K562 (cell line): Measurements from ENCODE around the gene CLTC. TPM values are rescaled to one million over a fixed set of nuclear protein-coding genes. Genes with fewer than 3 reads are reported as not detected.

Experiments used
- ATAC-seq: fragments of 200-7000 bp; cut with Tn5 transposase; 3 replicates; pipeline ENCODE4 v1.9.1; 2020; ENCODE audit warnings: moderate library complexity
- BruUV-seq: library from RNA; stranded (reverse); fragments of 400-500 nt; replicated peaks from 2 replicates; lab custom pipeline; 2021; lab: Mats Ljungman, UMichigan
- CTCF ChIA-PET: fragments of 300-600 bp; formaldehyde crosslinking; extraction: SDS; loops from one replicate; lab custom pipeline; 2021; ENCODE audit warnings: low intra/inter-chr PET ratio; lab: Yijun Ruan, JAX
- POLR2A ChIA-PET: fragments of 300-600, 350-650 bp; sonication (Branson Sonifier 250); formaldehyde crosslinking; extraction: SDS; loops from one replicate; lab custom pipeline; 2021; ENCODE audit warnings: antibody characterized with exemption, inconsistent platforms; lab: Yijun Ruan, JAX
- DNase-seq, 4 experiments: peaks; one replicate each; pipeline versions ENCODE4 v3.0.0 to v3.0.0-alpha.2; 2011 to 2018; ENCODE audit warnings: low spot score in 3 of 4, mixed read lengths in 3 of 4; ENCODE audit errors: extremely low read depth in 1 of 4
- FAIRE-seq: peaks from 2 replicates; lab custom pipeline; 2011; peaks lifted over from hg19 to GRCh38; lab: Jason Lieb, UNC
- H2AFZ ChIP-seq: 2 replicates; pipeline ENCODE4 v1.6.0; 2011; ENCODE audit warnings: low read depth, low read length, control low read depth, inconsistent platforms
- H3K27ac ChIP-seq: fragments of 200-600 bp; 3 replicates; pipeline ENCODE4 v1.8.0; 2011; ENCODE audit warnings: low read depth, mild to moderate bottlenecking, control low read depth, inconsistent platforms, low read length, moderate library complexity, mixed read lengths; ENCODE audit errors: extremely low read depth
- H3K27me3 ChIP-seq, 2 experiments: fragments of 300-600 bp in 1 of 2; 2 replicates in 1 of 2; 3 replicates in 1 of 2; pipeline versions ENCODE4 v1.6.0 to v1.8.0; 2011; ENCODE audit warnings: inconsistent platforms in 2 of 2, low read length in 2 of 2, mild to moderate bottlenecking in 1 of 2, mixed read lengths in 1 of 2, moderate library complexity in 1 of 2; ENCODE audit not compliant: control insufficient read depth in 2 of 2, insufficient read depth in 2 of 2
- H3K36me3 ChIP-seq: fragments of 300-600 bp; 3 replicates; pipeline ENCODE4 v1.8.0; 2011; ENCODE audit warnings: mild to moderate bottlenecking, low read length, inconsistent platforms; ENCODE audit not compliant: control insufficient read depth, insufficient read depth
- H3K4me1 ChIP-seq, 2 experiments: fragments of 200-600 bp in 1 of 2; replicated peaks in 1 of 2; 2 replicates in 1 of 2; 3 replicates in 1 of 2; pipeline versions ENCODE4 v1.5.1 to v1.8.0; 2011; ENCODE audit warnings: inconsistent platforms in 2 of 2, low read length in 2 of 2, mild to moderate bottlenecking in 1 of 2, mixed read lengths in 1 of 2, moderate library complexity in 1 of 2; ENCODE audit not compliant: control insufficient read depth in 2 of 2, insufficient read depth in 2 of 2
- H3K4me2 ChIP-seq: 2 replicates; pipeline ENCODE4 v1.6.1; 2011; ENCODE audit warnings: low read length, control low read depth, inconsistent platforms, mixed read lengths; ENCODE audit not compliant: insufficient read depth
- H3K4me3 ChIP-seq: fragments of 200-600 bp; sonication (generic), shearing (Covaris generic); 2 replicates; pipeline ENCODE4 v1.5.1; 2016; ENCODE audit warnings: control low read depth, inconsistent platforms
- H3K79me2 ChIP-seq: fragments of 200-600 bp; 3 replicates; pipeline ENCODE4 v1.8.0; 2011; ENCODE audit warnings: low read length, inconsistent platforms; ENCODE audit not compliant: control insufficient read depth, insufficient read depth
- H3K9ac ChIP-seq, 2 experiments: 2 replicates each; pipeline versions ENCODE4 v1.6.0 to v1.6.1; 2011; ENCODE audit warnings: low read depth in 2 of 2, low read length in 2 of 2, control low read depth in 1 of 2, inconsistent platforms in 1 of 2, mild to moderate bottlenecking in 1 of 2, mixed read lengths in 1 of 2; ENCODE audit not compliant: insufficient read depth in 1 of 2
- H3K9me1 ChIP-seq: one replicate; pipeline ENCODE4 v1.6.0; 2011; ENCODE audit warnings: inconsistent platforms, mild to moderate bottlenecking, low read length, moderate library complexity; ENCODE audit not compliant: control insufficient read depth, insufficient read depth
- H3K9me3 ChIP-seq: replicated peaks from 2 replicates; pipeline ENCODE4 v1.5.1; 2011; ENCODE audit warnings: low read depth, low read length, inconsistent platforms; ENCODE audit not compliant: control insufficient read depth, insufficient read depth
- H4K20me1 ChIP-seq: replicated peaks from 2 replicates; pipeline ENCODE4 v1.6.1; 2011; ENCODE audit warnings: low read length, inconsistent platforms, mixed read lengths; ENCODE audit not compliant: control insufficient read depth, insufficient read depth
- BCOR ChIP-seq: fragments of 450-650 bp; IDR thresholded peaks from 2 replicates; pipeline ENCODE4 v1.6.1; 2016
- GATAD2A ChIP-seq: fragments of 450-650 bp; IDR thresholded peaks from 2 replicates; pipeline ENCODE4 v1.6.1; 2017
- HNRNPL ChIP-seq: fragments of 200-400 bp; formaldehyde crosslinking; IDR thresholded peaks from 2 replicates; pipeline ENCODE4 v1.6.1; 2017; ENCODE audit warnings: low read depth, mild to moderate bottlenecking, low read length
- NEUROD1 ChIP-seq: fragments of 150-350 bp; IDR thresholded peaks from 2 replicates; pipeline ENCODE4 v1.6.1; 2014; ENCODE audit warnings: borderline replicate concordance, low read length, low read depth; ENCODE audit not compliant: partially characterized antibody
- NFE2L1 ChIP-seq: fragments of 450-650 bp; IDR thresholded peaks from 2 replicates; pipeline ENCODE4 v1.6.1; 2016; ENCODE audit warnings: missing genetic modification characterization, low read depth, mild to moderate bottlenecking, missing compliant biosample characterization, moderate library complexity, borderline replicate concordance
- PHF21A ChIP-seq: fragments of 450-650 bp; IDR thresholded peaks from 2 replicates; pipeline ENCODE4 v1.6.1; 2017; ENCODE audit warnings: low read depth, borderline replicate concordance
- SOX6 ChIP-seq: fragments of 450-650 bp; IDR thresholded peaks from 2 replicates; pipeline ENCODE4 v1.6.1; 2014; ENCODE audit warnings: mild to moderate bottlenecking
- SRF ChIP-seq, 2 experiments: fragments of 250-450, 450-650 bp in 1 of 2; sonication (Bioruptor Pico) in 1 of 2; sonication (generic) in 1 of 2; formaldehyde crosslinking; IDR thresholded peaks; 2 replicates each; pipeline versions ENCODE4 v1.5.0 to v1.5.1; 2020 to 2022; ENCODE audit warnings: mild to moderate bottlenecking in 1 of 2, missing genetic modification reagents in 1 of 2
- ZNF239 ChIP-seq: fragments of 250-450 bp; sonication (Bioruptor Pico); IDR thresholded peaks from 2 replicates; pipeline ENCODE4 v1.4.0; 2020; ENCODE audit warnings: mild to moderate bottlenecking
- WGBS: fragments of 100-300 bp; shearing (Covaris generic); methylation state at CpG from one replicate; pipeline ENCODE4 v1.1.6; 2016; ENCODE audit warnings: low coverage, mixed read lengths; ENCODE audit not compliant: insufficient coverage; ENCODE audit errors: missing lambda C conversion rate; 5-methylcytosine and 5-hydroxymethylcytosine counted together
- in situ Hi-C: fragments of 300-500 bp; cut with MboI; formaldehyde crosslinking; loops from 4 replicates; pipeline ENCODE4 v1.15.0; 2018; ENCODE audit warnings: inconsistent platforms, mixed read lengths
- intact Hi-C: fragments of 100-400 bp; cut with micrococcal nuclease; formaldehyde crosslinking; loops from 2 replicates; pipeline ENCODE4 v1.14.2; 2022
- polyA plus RNA-seq, 8 experiments: library from polyadenylated mRNA; depleted of rRNA in 4 of 8; stranded (reverse) in 5 of 8; unstranded in 3 of 8; fragments of >200 nt; fragmentation: Nextera tagmentation in 2 of 8; fragmentation: Illumina TruSeq in 1 of 8; extraction: Ambion mirVana in 2 of 8; extraction: Trizol in 1 of 8; gene quantifications; 2 replicates each; pipeline versions ENCODE4 v1.2.1 to v1.2.3, GENCODE V29; 2011 to 2014; ENCODE audit warnings: inconsistent platforms in 1 of 8, missing spikeins in 1 of 8
- total RNA-seq, 7 experiments: library from RNA; depleted of rRNA in 6 of 7; stranded (reverse); fragments of >200 nt in 6 of 7; fragmentation: Illumina TruSeq in 2 of 7; extraction: Trizol in 2 of 7; gene quantifications; 2 replicates each; pipeline versions ENCODE4 v1.2.1 to v1.2.3, GENCODE V29; 2011 to 2021; ENCODE audit warnings: low replicate concordance in 1 of 7

CLTC gene
- total and polyA plus RNA-seq, 9 of the 15 experiments (the other 6 are each of a cell fraction or from before 2014, with no cell fraction given): 115 to 267 (median 174) TPM

DNA sequence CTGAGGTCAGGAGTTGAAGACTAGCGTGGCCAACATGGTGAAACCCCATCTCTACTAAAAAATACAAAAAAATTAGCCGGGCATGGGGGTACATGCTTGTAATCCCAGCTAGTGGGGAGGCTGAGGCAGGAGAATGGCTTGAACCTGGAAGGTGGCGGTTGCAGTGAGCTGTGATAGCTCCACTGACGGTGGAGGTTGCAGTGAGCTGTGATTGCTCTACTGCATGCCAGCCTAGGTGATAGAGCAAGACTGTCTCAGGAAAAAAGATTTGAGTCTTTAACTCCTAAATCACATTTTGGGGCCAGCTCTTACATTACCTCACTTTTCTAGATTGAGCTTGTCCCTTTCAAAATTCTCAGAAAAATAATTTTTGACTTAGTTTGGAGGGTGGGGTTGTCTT lies 102.9 kb downstream of the CLTC start:
- peak; percentile 37; the same call in 2 of the 3 replicates for ATAC-seq
- peaks cover 3% of the 10 kb centered on the region in 2 experiments; a peak in 2 of 5 replicates for H3K4me1 ChIP-seq
- no peaks in the 10 kb centered on the region for H3K9me1 ChIP-seq
- BruUV-seq: no TSS peak
- no peaks in the 10 kb centered on the region; the same call in 2 of the 3 replicates for H3K36me3 ChIP-seq
- H3K27me3 ChIP-seq: no peaks in the 10 kb centered on the region
- intact Hi-C loops (no loop called here), in situ Hi-C loops (no loop called here)
- no peaks in the 10 kb centered on the region for H4K20me1 ChIP-seq
- no peak overlapping the region for H3K4me3 ChIP-seq
- DNase-seq: no peak
- H2AFZ ChIP-seq: no peak overlapping the region
- H3K4me2 ChIP-seq: no peak overlapping the region
- H3K9me3 ChIP-seq: no peaks in the 10 kb centered on the region
- peaks cover 79% of the 10 kb centered on the region for H3K79me2 ChIP-seq
- H3K9ac ChIP-seq: no peak overlapping the region
- no peak for FAIRE-seq
- CTCF ChIA-PET: no interaction called here
- 79% methylated on average over 4 of the region's 4 CpGs for WGBS
- POLR2A ChIA-PET: interaction anchor here (0.8 to 0.9 kb wide), 2 partner anchors 11 to 21 kb away, joined by 3 read pairs; no protein-coding TSS in a partner anchor
- no peak overlapping the region for H3K27ac ChIP-seq
- TF ChIP-seq GATAD2A (no peak), NEUROD1 (no peak), HNRNPL (no peak), ZNF239 (CRISPR knock-in tag) (no peak), SOX6 (no peak)

DNA sequence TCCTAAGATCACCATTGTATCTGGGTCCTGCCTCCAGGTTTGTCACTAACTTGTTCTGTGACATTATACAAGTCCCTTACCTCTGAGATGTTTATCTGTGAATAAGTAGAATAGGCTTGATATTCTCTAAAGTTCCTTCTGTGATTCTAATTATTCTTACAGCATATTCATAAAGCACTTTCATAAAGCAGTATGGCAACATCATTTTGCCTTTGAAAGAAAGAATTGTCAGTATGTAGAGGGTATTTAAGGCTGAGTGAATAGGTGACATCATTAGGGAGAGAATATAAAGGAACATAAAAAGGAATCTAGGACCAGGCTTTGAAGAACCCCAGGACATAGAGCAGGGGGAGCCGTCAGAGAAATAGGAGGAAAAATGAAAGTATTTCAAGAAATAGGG lies 103.3 kb downstream of the CLTC start:
- 77% methylated on average over 1 of the region's 1 CpG for WGBS
- Histone ChIP-seq H3K4me2 (no peak overlapping the region), H3K9ac (no peak overlapping the region), H3K79me2 (peaks cover 80% of the 10 kb centered on the region), H3K27ac (no peak overlapping the region), H3K36me3 (no peaks in the 10 kb centered on the region; the same call in 1 of the 3 replicates), H3K4me3 (no peak overlapping the region), H2AFZ (no peak overlapping the region), H3K9me1 (no peaks in the 10 kb centered on the region), H3K4me1 (peaks cover 3% of the 10 kb centered on the region in 2 experiments; a peak in 2 of 5 replicates), H3K9me3 (no peaks in the 10 kb centered on the region), H4K20me1 (no peaks in the 10 kb centered on the region), H3K27me3 (no peaks in the 10 kb centered on the region)
- ChIA-PET POLR2A (interaction anchor here (0.8 to 0.9 kb wide), 2 partner anchors 11 to 21 kb away, joined by 3 read pairs; no protein-coding TSS in a partner anchor), CTCF (no interaction called here)
- in situ Hi-C loops (no loop called here), intact Hi-C loops (no loop called here)
- BruUV-seq: no TSS peak
- no peak for FAIRE-seq
- TF ChIP-seq PHF21A (no peak), SRF (CRISPR knock-in tag; IDR thresholded peaks at IDR 0.05) (no peak), BCOR (no peak), NFE2L1 (no peak)
- ATAC-seq: no peak
- DNase-seq: no peak
